Heart left ventricle (tissue), 13 donors: ENCODE data around the gene INO80.

Source experiments
- CTCF ChIP-seq, 12 donors: fragments of 200-600 bp; sonication (generic) in 4 of 12; IDR thresholded peaks; one replicate each; pipeline versions ENCODE4 v1.5.0 to v1.8.0; 2018 to 2022; ENCODE audit warnings: antibody characterized with exemption in 12 of 12, mild to moderate bottlenecking in 5 of 12
- POLR2A ChIP-seq, 2 donors: fragments of 450-650 bp; IDR thresholded peaks; one replicate each; pipeline ENCODE4 v1.6.1; 2017; ENCODE audit warnings: antibody characterized with exemption in 2 of 2, mild to moderate bottlenecking in 2 of 2, moderate library complexity in 2 of 2
- donor health status: ischemic (EF 13 %, LVEDD 7.1; RV severe dilation, severe dysfunction).
- donor health status: DM: no; HTN: yes; CAD: no.
- donor health status: DM: no; HTN: no; CAD: no.
- donor health status: ischemic (EF 25% LVEDD 6.9; RV normal size, moderate dysfunction).
- donor health status: ischemic (EF 25% LVEDD 5.7; RV mildly dilated, moderate dysfunction).
- donor health status: ischemic (EF 35%, LVEDD 5.7; RV mildly dilated, moderate dysfunction).
- donor health status: nonischemic (EF 11% LVEDD 7.7; RV severe dilation, severe dysfunction).
- donor health status: DM: yes; HTN: yes; CAD: no.
- donor health status: PGD.
- donor health status: ischemic (EF 29% LVEDD 5.4; RV normal size, mild dysfunction).
- donor health status: nonischemic (EF 23%, LVEDD 6.1; RV moderate dilation, normal function).

- TF ChIP-seq CTCF (IDR thresholded peaks at IDR 0.05) = no peak
- TF ChIP-seq POLR2A (IDR thresholded peaks at IDR 0.05) = no peak
These were observed 160.0 kb downstream of the INO80 start for GRCh38 chr15:40955930-40956540.
